Raji (cell line): Measurements from ENCODE around the gene PTPN22.

Experiments
- POLR2A ChIP-seq: IDR thresholded peaks from 2 replicates; pipeline ENCODE4 v1.6.1; 2011; ENCODE audit warnings: low read depth, low read length, control low read depth; ENCODE audit not compliant: insufficient read depth

The PTPN22 gene

GRCh38 chr1:113834716-113835115, 36.8 kb downstream of the PTPN22 start:
- TF ChIP-seq POLR2A: no peak

- TF ChIP-seq POLR2A: no peak
Measured at GRCh38 chr1:113830039-113830438, 41.5 kb downstream of the PTPN22 start.

GRCh38 chr1:113821916-113822315, 49.6 kb downstream of the PTPN22 start:
- TF ChIP-seq POLR2A: no peak

GRCh38 chr1:113818578-113818977, 52.9 kb downstream of the PTPN22 start:
- no peak for TF ChIP-seq POLR2A

- no peak for TF ChIP-seq POLR2A
Measured at GRCh38 chr1:113813218-113813617, 58.3 kb downstream of the PTPN22 start.

- TF ChIP-seq POLR2A: no peak
Measured at GRCh38 chr1:113812661-113813135, 58.8 kb downstream of the PTPN22 start.

- TF ChIP-seq POLR2A: peak; percentile 79
Measured at GRCh38 chr1:113811888-113812660, 59.4 kb downstream of the PTPN22 start, which contains the start of gene RSBN1. TSS of gene RSBN1 (minus strand) at chr1:113812476. CDS start at chr1:113812412, 64 bp downstream.

GRCh38 chr1:113811156-113811887, 60.2 kb downstream of the PTPN22 start:
- TF ChIP-seq POLR2A: no peak

- no peak for TF ChIP-seq POLR2A
Measured at GRCh38 chr1:113809670-113810602, 61.6 kb downstream of the PTPN22 start.

GRCh38 chr1:113808450-113809195, 62.9 kb downstream of the PTPN22 start:
- TF ChIP-seq POLR2A: no peak

- no peak for TF ChIP-seq POLR2A
Measured at GRCh38 chr1:113805639-113806038, 65.9 kb downstream of the PTPN22 start.

- TF ChIP-seq POLR2A: no peak
Measured at GRCh38 chr1:113805256-113805531, 66.3 kb downstream of the PTPN22 start.

- no peak for TF ChIP-seq POLR2A
Measured at GRCh38 chr1:113804421-113805255, 66.9 kb downstream of the PTPN22 start.

- TF ChIP-seq POLR2A: no peak
Measured at GRCh38 chr1:113802367-113803007, 69.0 kb downstream of the PTPN22 start.

GRCh38 chr1:113800487-113800886, 71.0 kb downstream of the PTPN22 start:
- no peak for TF ChIP-seq POLR2A
